ENCODE measurements around the gene PLEKHG3.
A peak's percentile ranks its signal among the peaks of the same experiment; 100 is the strongest.

PLEKHG3 gene

DNA sequence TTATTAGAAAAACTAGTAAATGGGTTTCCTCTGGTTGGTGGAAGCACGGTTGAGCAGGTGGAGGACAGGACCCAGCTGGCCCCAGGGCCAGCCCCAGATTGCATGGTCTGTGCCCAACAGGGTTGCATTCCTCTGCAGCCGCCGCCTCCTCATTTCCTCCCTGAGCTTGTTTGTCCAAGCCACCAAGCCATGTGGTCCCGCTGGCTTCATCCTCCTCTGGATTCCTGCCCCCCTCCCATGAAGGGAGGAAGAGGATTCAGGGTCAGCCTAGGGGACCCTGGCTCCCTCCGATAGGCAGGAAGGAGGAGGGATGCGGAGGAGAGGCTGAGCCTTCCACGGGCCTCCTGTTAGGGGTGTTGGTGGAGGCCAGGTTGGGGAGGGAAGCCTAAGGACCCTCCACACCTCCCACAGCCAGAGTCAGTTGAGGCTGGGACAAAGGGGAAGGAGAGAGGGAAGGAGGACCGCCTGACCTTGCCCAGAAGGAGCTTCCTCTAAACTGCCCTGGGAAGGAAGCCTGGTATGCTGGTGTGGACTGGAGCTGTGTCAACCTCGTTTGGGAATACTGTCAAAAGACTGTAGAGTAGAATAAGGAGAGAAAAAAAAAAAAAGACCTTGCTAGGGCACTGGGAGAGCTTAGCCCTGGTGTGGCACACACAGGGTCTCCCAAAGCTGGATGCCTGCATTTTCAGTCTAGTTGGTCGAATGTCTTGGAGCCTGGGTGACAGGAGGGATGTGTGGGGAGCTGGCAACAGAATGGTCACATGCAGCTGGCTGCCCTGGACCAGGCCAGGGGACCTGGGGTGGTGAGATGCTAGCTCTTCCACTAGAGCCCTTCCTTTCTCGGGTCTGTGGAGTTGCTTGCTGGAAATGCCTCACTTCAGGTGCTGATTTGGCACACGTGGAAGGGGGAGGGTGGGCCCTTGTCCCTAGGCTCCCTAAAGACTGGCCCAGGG lies 42.4 kb downstream of the PLEKHG3 start:
- DNase-seq (ENCODE audit: low read depth in 2 of 2): no peak

GRCh38 chr14:64747327-64747726 lies 43.1 kb downstream of the PLEKHG3 start:
- DNase-seq (ENCODE audit: low read depth in 2 of 2): no peak

DNA sequence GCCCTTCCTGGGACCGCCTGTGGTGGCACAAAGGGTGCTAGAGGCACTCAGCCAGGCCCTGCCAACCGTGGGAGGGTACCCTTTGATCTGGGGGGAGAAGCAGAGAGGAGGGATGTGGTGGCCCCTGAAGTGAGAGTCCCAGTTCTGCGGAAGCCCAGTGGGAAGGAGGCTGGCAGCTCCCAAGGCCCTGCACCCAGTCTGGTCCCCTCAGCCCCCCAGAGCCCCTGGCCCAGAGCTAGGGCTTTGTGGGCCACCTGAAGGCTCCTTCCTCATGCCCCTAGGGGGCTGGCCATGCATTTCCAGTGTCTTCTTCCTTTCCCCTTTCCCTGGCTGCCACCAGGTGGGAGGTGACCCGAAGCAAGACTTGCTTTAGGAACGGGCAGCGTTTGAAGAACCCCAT lies 44.3 kb downstream of the PLEKHG3 start:
- DNase-seq (ENCODE audit: low read depth in 2 of 2): no peak

DNA sequence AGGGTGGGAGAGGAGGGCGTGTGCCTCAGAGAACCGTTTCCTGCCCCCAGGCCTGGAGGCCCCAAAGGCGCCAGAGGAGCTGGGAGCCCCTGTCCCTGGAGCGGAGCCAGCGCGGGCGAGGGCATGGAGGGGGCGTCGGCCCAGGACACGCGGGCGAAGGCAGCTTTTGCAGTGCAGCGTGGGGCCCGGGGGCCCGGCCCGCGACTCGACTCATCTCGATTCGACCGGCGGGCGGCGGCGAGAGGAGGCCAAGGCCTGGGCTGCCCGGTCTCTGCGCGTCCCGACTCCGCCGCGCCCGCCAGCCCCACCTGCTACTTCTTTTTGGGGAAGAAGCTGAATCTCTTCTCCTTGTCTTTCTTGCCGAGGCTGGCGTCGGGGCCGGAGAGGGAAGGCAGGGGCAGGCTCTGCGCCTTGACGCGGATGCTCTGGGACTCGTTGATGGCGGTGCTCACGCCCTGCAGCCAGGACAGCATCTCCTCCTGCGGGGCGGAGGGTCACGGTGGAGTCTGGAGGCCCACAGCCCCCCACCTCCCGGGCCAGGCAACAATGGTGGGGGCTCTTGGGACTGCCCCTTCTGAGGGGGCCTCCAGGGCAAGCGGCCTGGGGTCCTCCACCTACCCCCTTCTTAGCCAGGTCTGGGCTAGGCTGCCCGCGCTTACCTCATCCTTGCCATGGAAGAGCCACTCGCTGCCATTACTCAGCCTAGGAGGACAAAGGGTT lies 44.9 kb downstream of the PLEKHG3 start:
- no peak for DNase-seq (ENCODE audit: low read depth in 2 of 2)

DNA sequence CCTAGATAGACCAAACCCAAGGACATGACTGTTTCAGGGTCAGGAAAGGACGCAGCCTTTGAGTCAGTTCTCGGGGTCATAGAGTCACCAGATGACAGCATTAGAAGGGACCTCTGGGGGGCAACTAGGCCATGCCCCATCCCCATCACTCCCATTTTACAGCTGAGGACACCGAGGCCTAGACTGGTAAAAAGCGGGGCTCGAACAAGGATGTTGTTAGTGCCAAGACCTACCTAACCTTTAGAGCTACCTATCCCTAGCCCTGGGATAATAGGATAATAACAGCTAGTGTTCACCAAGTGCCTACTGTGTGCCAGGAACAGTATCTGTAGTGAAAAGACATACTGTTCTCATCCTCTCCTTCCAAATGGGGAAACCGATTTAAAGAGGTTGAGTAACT lies 48.7 kb downstream of the PLEKHG3 start:
- DNase-seq (ENCODE audit: low read depth in 2 of 2): no peak

DNA sequence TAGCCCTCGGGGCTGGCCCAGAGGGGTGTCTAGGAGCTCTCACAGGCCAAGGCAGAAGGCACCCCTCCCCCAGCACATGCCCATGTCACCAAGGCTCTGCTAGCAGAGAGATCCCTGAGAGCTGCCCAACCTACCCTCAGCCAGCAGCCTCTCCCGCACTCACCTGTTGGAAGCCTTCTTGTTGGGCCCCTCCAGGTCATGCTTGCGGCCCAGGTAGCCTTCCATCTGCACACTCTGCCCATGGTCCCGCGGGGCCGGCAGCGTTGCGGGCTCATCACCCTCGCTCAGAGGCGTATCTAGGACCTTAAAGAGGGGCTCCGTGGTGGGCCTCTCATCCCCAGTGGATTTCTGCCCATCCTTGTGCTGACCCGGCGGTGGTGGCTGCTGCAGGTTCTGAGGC lies 49.1 kb downstream of the PLEKHG3 start:
- no peak for DNase-seq (ENCODE audit: low read depth in 2 of 2)

GRCh38 chr14:64753999-64754398 lies 49.8 kb downstream of the PLEKHG3 start:
- no peak for DNase-seq (ENCODE audit: low read depth in 2 of 2)

GRCh38 chr14:64754685-64755084 lies 50.5 kb downstream of the PLEKHG3 start:
- DNase-seq (ENCODE audit: low read depth in 2 of 2): no peak

- DNase-seq (ENCODE audit: low read depth in 2 of 2): peak; percentile 12 to 47
These were observed 51.6 kb downstream of the PLEKHG3 start for GRCh38 chr14:64755781-64756221.

- DNase-seq (ENCODE audit: low read depth in 2 of 2): no peak
These were observed 52.5 kb downstream of the PLEKHG3 start for GRCh38 chr14:64756712-64757111.

GRCh38 chr14:64757601-64758000 lies 53.4 kb downstream of the PLEKHG3 start:
- no peak for DNase-seq (ENCODE audit: low read depth in 2 of 2)

GRCh38 chr14:64758025-64758521 lies 53.8 kb downstream of the PLEKHG3 start:
- DNase-seq (ENCODE audit: low read depth in 2 of 2): no peak

DNA sequence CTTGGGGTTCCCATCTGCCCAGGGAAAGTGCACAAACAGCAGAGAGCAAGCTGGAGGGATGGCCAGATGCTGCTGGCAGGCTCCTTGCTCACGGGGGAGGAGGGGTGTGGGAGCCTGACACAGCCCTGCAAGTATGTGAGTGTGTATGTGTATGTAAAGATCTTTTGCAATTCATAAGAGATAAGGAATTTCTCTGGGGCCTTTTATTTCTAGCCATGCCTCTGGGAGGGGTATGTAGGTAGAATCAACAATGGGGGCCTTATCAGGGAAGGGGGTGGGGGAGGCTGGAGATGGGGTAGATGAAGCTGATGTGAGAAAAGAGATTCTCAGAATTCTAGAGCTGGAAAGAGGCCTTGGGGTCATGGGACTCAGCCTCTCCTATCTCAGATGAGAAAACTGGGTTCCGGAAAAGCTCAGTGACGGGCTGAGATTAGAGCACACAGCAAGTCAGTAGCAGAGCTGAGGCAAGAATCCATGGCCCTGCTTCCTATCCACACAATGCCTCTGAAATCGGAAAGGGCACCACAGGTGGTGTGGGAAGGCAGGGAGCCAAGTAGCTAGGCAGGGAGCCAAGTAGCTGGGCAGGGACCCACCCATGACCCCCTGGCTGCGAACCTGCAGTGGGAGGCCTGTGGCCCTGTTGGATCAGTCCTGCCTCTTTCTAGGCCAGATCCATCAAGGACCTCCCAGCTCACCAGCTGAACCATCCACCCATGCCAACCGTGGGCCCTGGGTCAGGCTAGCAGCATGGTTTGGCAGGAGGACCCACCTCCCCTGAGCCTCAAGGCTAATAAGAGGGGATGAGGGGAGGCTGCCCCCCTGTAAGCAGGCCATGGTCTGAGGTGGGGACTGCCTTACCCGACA lies 54.7 kb downstream of the PLEKHG3 start:
- DNase-seq (ENCODE audit: low read depth in 2 of 2): no peak

GRCh38 chr14:64759555-64759938 lies 55.3 kb downstream of the PLEKHG3 start:
- no peak for DNase-seq (ENCODE audit: low read depth in 2 of 2)

GRCh38 chr14:64760146-64760755 lies 56.0 kb downstream of the PLEKHG3 start:
- peak in 1 of 2 donors; percentile 16 for DNase-seq (ENCODE audit: low read depth in 2 of 2)

GRCh38 chr14:64760916-64761315 lies 56.7 kb downstream of the PLEKHG3 start:
- DNase-seq (ENCODE audit: low read depth in 2 of 2): no peak

DNA sequence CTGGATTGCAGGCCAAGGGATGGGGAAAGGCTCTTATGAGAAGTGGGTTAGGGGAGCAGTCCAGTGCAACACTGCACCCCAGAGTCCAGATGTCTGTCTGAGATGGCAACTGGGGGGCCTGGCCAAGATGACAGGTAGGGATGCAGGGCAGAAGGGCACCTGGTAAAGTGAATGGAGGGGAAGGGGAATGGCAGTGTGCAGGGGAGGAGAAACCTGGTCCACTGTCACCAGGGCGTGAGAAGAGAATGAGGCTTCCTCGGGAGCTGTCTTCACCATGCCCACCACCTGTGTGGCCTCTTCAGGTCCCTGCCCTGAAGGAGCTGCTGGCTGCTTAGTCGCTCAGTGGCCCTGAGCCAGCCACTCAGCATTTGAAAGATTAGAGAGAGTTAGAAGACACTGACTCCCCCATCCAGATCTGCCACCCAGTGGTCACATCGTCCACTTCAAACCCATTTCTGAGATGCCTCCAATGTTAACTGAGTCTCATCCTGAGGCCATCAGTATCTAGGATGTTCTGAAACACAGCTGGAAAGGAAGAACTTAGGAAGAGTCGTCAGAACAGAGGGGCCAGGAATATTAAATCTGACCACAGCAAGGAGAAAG lies 57.3 kb downstream of the PLEKHG3 start:
- no peak for DNase-seq (ENCODE audit: low read depth in 2 of 2)

- DNase-seq (ENCODE audit: low read depth in 2 of 2): peak in 1 of 2 donors; percentile 13
These were observed 58.1 kb downstream of the PLEKHG3 start for GRCh38 chr14:64762044-64763034.

DNA sequence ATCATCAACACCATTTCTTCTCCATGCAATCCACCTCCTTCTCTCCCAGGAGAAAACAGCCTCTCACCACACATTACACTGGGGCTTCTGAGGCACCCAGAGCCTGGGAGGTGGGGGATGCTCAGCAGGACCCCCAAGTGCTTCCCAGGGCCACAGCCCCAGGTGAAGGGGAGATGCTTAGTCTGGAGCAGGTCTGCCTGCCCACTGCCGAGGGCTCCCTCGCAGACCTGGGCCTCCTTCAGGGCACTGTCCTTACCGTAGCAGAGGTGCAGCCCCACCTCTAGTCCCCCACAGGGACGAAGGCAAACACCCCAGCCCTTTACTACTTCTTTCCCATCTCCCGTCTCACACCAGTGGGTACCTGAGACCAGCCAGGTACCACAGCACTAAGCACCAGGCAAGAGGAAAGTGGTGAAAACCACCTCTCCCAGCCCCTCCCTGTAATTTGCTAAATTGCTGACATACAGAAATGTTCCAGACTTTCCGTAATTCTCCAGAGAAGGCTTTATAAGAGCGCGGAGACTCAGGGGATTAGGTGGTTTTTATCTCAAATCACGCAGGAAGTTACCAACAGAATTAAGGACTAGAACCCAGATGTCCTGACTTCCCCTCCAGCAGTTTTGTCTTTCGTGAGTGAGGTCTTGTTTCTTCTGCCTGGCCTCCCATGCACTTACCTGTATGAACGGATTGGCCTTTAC lies 59.0 kb downstream of the PLEKHG3 start:
- DNase-seq (ENCODE audit: low read depth in 2 of 2): no peak

All from activated CD8-positive, alpha-beta memory T cell treated with anti-CD3 and anti-CD28 coated beads for 4 hours (primary cell).